ENCODE results near the gene ADGRA1. TPM values are rescaled to one million over a fixed set of nuclear protein-coding genes. Genes with fewer than 3 reads are reported as not detected.

The ADGRA1 gene
- polyA plus RNA-seq, 1 donor = 2.5 TPM

GRCh38 chr10:133056651-133057178, 31.0 kb upstream of the ADGRA1 start:
- DNase-seq (ENCODE audit: low read depth) = no peak

DNA sequence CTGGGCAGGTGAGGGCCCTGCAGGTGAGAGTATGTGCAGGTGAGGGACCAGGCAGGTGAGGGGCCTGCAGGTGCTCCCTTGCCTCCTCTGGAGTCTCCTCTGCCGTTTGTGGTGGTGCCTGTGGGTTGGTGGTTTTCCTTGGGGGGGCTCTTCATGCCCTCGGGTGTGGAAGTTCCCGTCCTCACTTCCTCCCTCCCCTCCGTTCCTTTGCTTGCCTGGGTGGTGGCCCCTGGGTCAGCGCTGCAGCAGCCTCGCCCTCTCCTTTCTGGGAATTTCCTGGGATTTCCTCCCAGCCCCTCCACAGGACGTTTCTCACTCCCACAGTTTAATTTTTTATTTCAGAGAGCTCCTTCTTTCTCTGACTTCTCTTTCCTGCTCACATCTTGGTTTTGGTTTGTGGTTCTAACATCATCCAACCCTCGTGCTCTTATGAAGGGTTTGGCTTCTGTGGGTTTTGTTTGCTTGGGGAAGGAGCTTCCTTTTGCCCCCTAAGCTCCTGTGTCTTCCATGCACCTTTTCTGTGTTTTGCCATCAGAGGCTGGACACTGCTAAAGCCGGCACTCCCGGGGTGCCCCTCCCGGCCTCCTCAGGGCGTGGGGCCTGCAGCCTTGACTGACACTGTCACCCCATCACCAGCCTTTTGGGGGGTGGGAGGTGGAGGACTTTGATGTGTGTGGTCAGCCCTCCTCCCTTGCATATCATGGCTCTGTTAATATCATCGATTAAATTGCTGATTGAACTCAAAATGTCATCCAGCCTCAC, 29.2 kb upstream of the ADGRA1 start:
- DNase-seq (ENCODE audit: low read depth) = no peak

DNA sequence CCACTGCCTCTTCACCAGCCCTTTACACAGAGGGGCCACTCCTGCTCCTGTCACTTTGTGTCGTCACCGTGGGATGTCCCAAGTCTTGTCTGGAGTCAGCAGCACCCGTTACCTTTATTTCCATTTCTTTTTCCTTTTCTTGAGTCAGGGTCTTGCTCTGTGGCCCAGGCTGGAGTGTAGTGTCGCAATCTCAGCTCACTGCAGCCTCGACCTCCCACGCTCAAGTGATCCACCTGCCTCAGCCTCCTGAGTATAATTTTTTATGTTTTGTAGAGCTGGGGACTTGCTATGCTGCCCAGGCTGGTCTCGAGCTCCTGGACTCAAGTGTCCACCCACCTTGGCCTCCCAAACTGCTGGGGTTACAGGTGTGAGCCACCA, 28.6 kb upstream of the ADGRA1 start:
- no peak for DNase-seq (ENCODE audit: low read depth)

DNA sequence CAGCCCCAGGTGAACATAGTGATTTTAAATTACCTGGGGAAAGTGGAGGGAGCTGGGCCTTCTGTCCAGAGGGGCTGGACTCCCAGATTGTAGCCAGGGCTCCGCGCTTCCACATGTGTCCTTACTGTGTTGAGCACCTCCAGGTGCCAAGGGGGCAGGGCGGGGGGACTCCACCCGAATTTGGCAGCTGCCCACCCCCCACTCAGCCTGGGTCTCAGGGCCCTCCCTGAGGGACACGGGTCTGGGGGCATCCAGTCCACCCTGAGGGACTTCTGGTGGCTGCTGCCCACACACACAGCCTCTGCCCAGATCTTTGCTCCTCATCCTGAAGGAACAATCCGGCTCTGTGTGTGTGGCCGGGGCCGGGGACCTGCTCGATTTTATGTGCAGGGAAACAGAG, 28.2 kb upstream of the ADGRA1 start:
- DNase-seq (ENCODE audit: low read depth) = no peak

- no peak for DNase-seq (ENCODE audit: low read depth)
Measured at GRCh38 chr10:133060022-133060421, 27.7 kb upstream of the ADGRA1 start.

GRCh38 chr10:133060466-133060865, 27.3 kb upstream of the ADGRA1 start:
- DNase-seq (ENCODE audit: low read depth) = no peak

DNA sequence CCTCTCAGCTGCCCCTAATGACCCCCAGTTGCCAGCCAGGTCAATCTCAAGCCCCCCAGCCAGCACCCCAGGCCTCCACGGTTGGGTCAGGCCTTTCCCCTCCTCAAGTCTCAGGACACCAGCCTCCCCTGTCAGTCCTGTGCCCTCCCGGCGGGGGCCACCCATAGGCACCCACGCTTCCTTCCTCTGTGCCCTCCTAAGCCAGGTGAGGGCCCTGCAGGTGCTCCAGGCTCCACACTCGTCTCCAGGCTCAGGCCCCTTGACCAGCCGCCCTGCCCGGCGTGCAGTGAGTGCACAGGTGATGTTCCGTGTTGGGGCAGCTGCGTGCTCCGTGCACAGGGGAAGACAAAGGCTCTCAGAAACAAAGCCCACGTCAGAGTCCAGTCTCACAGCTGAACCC, 26.8 kb upstream of the ADGRA1 start:
- DNase-seq (ENCODE audit: low read depth) = no peak

- no peak for DNase-seq (ENCODE audit: low read depth)
Measured at GRCh38 chr10:133061296-133062038, 26.3 kb upstream of the ADGRA1 start.

DNA sequence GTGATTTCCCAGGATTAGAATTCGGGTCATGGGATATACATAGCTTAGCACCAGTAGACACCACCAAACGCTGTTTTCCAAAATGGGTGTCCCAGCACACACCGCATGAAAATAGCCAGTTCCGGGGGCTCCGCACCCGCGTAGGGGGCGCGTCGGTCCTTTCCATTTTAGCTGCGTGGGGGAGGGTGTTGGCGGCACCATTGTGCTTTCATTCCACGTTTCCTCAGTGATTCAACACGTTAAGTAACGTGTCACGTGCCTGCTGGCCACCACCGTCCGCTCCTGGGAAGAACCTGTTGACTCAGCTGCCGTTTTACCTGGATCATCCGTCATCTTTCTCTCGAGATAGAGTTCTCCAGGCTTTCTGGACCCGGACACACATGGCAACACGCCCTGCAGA, 25.6 kb upstream of the ADGRA1 start:
- DNase-seq (ENCODE audit: low read depth) = no peak

DNA sequence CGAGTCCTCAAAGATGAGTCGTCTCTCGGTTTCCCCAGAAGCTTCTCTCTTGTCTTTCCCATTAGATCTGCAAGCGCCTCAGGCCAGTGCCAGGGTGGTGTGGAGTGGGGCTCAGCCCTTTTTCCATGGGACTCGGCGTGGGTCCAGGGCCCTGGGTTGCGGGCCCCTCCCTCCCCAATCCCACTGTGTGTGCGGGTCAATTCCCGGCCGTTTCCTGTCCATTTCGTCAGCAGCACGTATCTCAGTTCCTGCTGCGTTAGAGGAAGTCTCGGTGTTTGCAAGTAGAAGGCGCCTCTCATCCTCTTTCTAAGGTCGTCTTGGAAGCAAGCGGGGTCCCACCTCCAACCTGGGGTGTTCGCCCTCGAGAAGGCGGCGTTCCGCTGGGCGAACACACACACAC, 25.1 kb upstream of the ADGRA1 start:
- DNase-seq (ENCODE audit: low read depth) = no peak

DNA sequence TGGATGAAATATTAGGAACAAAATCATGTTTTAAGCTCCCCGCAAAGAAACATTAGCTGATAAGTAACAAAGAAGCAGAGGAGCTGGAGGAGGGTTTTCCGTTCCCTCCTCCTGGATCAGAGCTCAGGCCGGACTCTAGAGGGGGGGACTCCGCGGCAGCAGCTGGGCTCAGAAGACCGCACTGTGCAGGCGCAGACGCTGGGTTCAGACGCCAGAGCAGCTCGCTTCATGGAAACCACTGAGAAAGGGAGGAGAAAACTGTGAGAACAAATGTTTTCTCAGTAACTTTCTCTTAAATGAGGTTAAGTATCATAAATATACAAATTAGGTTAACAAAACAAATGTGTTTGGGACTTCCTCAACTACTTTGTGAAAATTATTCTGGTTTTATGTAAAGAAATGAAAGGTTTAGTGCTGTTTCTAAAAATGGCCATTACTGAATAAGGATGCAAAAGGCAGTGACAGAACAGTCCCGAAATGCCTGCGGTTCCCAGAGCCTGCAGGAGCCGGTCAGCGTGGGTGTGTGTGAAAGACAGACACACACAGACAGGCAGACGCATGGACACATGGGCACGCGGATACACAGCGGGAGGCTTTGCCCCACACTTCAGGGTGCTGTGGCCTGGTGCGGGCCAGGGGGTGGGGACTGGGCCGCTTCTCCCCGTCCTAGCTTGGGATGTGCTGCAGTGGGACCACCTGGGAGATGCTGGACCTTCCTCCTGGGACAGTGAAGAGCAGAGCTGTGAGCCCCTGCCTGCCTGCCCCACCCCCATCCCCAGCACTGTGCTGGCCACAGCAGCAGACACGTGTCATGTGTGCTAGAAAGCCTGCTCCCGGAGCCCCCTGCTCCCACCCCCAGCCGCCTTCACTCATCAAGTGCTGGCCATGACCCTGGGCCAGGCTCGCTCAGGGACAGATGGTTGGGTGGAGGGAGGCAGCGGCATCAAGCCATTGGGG, 20.3 kb upstream of the ADGRA1 start:
- no peak for DNase-seq (ENCODE audit: low read depth)

GRCh38 chr10:133068111-133069032, 19.4 kb upstream of the ADGRA1 start:
- DNase-seq (ENCODE audit: low read depth) = no peak

DNA sequence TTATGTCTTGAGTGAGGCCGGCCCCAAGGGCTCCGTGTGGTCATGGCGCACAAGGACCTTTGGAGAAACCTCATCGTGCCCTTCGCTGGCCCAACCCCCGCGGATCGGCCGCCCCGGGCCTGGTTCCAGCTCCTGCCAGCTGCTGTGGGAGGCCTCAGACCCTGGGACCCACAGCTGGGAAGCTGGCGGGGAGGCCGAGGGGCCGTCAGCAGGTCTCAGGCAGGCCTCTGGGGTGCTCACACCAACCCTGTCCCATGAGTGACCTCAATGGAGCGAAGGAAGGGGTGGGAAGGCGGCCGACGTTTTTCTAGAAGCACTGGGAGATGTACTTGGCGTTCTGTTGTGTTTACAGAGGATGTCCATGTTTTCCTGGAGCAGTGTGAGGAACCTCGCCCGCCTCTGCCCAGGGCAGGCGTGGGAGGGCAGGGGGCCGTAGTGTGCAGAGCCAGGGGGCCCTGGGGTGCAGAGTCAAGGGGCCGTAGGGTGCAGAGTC, 18.6 kb upstream of the ADGRA1 start:
- no peak for DNase-seq (ENCODE audit: low read depth)

- no peak for DNase-seq (ENCODE audit: low read depth)
Measured at GRCh38 chr10:133070405-133070804, 17.3 kb upstream of the ADGRA1 start.

GRCh38 chr10:133070810-133071209, 16.9 kb upstream of the ADGRA1 start:
- DNase-seq (ENCODE audit: low read depth) = no peak

DNA sequence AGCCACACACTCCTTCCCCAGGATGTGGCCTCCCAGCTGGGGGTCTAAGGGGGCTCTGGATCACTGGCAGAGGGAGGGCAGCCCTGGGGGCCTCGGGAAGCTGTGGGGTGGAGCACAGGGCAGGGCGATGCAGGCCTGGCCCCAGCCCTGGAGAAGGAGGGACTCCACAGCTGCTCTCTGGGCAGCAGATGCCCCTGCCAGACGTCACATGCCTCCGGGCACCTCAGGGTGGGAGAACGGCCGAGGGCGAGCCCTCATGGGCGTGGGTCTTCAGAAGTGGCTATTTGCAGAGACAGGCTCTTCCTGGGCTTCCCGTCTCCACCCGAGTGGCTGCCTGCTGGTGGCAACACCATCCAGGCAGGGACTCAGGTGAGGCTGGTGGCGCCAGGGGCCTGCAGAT, 16.0 kb upstream of the ADGRA1 start:
- no peak for DNase-seq (ENCODE audit: low read depth)

DNA sequence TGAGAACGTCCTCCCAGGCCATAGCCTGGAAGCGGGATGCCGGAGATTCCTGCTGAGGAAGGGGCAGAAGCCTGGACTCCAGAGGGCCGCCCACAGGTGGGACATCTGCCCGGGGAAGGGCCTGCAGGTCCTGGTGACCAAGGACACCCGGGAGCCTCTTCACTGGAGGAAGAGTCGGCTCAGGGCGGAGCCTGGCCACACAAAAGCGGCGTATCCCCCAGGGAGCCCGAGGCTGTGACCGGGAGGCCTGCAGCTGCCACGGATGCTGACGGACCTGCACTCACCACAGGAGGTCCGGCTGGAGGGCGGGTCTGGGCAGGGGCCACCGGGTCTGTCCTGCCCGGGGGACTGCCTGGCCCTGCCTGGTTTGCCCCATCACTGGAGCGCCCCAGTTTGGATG, 15.5 kb upstream of the ADGRA1 start:
- no peak for DNase-seq (ENCODE audit: low read depth)

DNA sequence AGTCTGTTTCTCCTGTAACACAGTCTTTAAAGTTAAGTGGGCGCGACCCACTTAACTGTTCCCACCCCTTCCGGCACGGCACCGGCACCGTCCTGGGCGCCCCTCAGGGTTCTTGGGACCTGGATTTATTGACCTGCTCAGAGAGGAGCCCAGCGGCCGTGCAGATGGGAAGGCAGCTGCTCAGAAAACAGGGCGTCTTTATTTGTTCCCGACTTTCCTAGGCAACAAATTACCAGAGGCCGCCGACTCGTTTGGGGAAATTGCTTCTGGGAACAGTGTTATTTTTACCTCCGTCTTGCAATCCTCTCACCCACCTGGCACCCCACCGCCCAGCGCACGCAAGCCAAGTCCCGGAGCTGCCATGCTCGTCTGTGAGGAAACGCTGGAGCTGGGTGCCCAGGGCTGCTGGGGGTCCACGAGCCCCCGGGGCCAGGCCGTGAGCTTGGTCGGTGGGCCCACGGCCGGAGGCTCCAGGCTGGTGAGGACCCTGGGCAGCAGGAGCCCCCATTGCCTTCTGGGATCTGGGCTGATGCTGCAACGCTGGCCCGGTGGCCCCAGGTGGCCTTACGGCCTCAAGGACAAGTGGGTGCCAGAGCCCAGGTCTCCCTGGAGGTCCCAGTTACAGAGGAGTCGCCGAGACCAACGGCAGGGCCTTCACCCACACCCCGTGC, 14.9 kb upstream of the ADGRA1 start:
- DNase-seq (ENCODE audit: low read depth) = no peak

DNA sequence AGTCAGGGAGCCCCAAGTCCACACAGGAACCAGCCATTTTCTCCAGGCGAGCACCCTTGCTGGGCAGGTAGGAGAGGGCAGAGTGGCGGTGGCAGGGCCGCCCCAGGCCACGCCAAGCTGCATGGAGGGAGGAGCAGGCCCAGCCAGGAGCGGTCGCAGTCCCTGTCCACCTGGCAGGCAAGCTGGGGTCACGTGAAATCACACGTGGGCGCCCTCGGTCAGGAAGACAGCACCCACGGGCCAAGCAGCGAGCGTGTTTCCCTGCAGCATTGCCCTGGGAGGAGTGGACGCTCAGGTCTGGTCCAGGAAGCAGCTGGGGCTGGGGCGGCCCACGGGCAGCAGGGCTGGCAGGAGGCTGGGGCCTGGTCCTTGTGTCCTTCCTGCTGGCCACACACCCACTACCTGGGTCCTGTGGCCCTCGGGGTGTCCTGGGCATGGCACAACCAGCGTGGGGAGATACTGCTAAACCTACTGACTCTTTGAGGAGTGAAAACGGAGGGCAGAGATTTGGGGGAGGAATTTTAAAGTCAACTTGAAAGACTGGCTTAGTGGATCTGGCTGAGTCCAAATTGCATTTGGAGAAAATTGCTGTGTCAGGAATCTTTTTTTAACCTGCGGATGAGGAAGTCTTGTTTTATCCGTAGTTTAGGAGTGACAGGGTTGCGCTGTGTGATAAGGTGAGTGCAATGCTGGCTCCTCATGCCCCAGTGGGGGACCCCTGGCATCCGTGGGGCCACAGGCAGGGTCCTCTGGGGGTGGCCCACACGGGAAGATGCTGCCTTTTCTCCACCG, 12.2 kb upstream of the ADGRA1 start:
- no peak for DNase-seq (ENCODE audit: low read depth)
